RKO (cell line): ENCODE data around the gene RASA3.
"Not testable (repeated sequence)": the region's sequence is repeated elsewhere in the genome, so short reads cannot be mapped to it uniquely, and the experiment has no call there.

Experiments used
- DNase-seq: peaks from one replicate; pipeline ENCODE4 v3.0.0-alpha.2; 2016; ENCODE audit warnings: low spot score

The RASA3 gene

GRCh38 chr13:114101358-114102130 lies 30.9 kb downstream of the RASA3 start:
- DNase-seq = no peak

GRCh38 chr13:114100446-114101357 lies 31.7 kb downstream of the RASA3 start:
- no peak for DNase-seq

- DNase-seq = no peak
Observed at GRCh38 chr13:114099918-114100445, 32.4 kb downstream of the RASA3 start.

GRCh38 chr13:114099191-114099590 lies 33.2 kb downstream of the RASA3 start:
- DNase-seq = peak; percentile 10

- DNase-seq = not testable (repeated sequence)
Observed at GRCh38 chr13:114098689-114099056, 33.8 kb downstream of the RASA3 start.

DNA sequence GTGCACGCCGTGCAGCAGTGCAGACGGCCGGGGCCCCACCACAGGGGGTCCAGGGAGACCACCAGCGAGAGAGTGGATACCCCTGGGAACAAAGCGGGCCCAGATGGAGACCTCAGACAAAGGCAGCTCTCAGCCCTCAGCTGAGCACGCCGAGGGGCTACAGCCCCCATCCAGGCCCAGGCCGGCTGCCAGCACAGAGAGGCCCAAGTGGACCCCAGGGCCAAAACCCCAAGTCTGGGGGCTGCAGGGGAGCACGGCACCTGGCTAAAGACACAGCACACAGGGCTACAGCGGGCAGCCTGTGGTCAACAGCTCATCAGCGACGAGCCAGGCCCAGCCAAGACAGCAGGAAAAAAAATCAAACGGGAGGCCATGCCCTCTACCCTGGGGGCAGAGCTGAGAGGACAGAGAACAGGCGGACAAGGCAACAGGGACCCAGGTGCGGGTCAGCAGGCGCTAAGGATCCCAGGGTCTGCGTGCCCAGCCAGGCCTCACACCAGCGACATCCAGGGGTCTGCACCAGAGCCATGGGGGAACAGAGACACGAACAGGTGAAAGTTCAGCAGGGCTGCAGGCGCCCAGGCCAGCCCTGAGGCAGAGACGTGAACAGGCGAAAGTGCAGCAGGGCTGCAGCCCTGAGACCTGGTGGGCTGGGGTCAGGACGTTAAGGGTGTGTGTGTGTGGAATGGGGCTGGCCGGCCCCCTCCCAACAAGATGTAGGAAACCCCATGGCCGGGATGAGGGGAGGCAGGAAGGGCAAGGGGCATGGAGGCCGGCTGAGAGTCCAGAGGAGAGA lies 34.3 kb downstream of the RASA3 start:
- no peak for DNase-seq

- DNase-seq = no peak
Observed at GRCh38 chr13:114097212-114097892, 35.1 kb downstream of the RASA3 start.

DNA sequence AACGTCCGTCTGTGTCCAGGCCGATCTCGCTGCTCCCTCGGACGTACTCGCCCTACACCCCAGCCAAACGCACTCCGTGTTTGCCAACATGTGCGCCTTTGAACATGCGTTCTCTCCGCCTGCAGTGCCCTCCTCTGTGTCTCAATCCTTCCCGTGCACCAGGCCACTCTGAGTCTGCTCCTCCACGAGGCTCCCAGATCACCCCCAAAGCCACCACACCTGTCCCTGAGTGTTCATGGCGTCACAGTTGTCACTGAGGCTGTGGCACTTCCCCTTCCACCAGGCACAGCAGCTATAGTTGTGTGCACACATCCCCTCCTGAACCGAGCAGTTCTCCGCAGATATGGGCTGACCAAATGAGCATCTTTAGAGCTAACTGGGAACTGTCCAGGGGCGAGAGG lies 35.6 kb downstream of the RASA3 start:
- no peak for DNase-seq

GRCh38 chr13:114096031-114096485 lies 36.4 kb downstream of the RASA3 start:
- DNase-seq = no peak

DNA sequence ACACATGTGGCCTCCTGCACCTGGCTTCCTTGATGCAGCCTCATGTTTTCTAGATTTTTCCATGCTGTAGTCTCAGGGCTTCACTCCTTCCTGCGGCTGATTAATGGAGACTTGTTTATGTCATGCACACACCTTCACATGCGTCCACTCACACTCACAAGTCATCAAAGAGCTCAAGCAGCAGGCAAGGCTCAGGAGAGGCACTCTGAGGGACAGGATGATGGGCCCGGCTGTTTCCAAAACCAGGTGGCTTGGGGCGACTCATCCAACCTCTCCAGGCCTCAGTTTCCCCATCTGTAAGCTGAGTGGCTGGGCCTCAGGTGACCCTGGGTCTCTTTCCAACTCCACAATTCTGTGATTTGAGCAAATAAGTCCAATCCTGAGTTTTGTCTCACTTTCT lies 36.9 kb downstream of the RASA3 start:
- no peak for DNase-seq

- no peak for DNase-seq
Observed at GRCh38 chr13:114093118-114093517, 39.3 kb downstream of the RASA3 start.

DNA sequence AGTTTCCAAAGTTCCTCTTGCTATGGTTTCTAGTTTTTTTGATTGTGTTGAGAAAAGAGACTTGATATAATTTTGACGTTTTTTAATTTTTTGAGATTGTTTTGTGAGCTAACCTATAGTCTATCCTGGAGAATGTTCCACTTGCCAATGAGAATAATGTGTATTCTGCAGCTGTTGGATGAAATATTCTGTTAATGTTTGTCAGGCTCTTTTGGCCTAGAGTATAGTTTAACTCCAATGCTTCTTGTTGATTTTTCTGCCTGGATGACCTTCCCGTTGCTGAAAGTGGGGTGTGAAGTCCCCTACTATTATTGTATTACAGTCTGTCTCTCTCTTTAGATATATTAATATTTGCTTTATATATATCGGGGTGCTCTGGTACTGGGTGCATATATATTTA lies 40.0 kb downstream of the RASA3 start:
- DNase-seq = no peak

DNA sequence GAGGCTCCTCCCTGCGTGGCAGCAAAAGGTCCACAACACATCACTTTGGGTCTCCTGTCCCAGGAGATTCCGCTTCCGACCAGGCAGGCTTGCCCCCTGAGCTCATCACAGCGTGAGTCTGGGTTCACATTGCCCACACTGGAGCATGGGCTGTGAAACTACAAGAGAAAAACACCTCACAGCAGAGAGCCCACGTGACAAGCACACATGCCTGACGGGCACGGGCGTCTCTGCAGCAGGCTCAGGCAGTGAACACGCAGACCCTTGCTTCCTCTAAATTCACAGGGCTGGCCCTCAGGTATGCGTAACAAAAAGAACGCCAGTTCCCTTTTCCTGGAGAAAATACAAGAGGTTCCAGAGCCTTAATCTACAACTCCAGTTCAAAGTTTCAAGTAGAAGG lies 41.9 kb downstream of the RASA3 start:
- no peak for DNase-seq

DNA sequence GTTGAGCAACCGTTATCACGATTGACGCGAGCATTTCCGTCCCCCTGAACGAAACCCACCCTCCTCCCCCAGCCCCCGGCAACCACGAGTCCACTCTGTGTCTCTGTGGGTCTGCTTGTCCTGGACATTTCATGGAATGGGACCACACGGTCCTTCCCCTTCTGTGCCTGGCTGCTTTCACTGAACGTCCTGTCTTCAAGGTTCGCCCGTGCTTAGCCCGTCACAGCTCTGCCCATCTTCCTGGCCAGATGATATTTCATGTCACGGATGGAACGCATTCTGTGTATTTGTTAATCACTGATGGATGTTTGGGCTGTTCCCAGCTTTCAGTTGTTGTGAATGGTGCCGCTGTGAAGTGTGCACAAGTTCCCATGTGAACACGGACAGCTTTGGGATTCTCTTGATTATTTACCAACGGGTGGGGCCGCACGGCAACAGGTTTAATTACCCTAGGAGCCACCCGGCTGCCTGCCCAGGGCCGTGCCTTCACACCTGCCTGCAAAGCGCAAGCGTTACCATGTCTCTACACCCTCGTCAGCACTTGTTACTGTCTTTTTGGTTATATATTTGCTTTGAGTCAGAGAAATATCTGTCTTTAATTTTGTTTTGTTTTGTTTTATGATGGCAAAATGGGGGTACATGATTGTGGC lies 42.5 kb downstream of the RASA3 start:
- no peak for DNase-seq

DNA sequence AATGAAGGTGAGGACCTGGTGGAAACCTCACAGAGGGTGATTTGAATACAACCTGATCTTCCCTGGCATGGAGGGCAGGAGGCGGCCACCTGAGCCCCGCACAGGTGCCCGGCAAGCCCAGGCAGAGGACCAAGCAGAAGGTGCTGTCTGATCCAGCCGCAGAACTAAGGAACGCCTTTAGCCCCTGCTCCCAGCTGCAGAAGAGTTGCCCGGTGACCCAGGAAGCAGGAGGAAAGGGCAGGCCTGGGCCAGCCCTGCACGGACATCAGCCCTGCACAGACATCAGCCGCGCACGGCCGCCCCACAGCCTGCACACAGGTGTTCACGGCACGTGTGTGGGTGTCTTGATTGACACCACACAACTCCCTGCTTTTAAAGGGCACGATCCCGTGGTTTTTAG lies 43.1 kb downstream of the RASA3 start:
- no peak for DNase-seq

DNA sequence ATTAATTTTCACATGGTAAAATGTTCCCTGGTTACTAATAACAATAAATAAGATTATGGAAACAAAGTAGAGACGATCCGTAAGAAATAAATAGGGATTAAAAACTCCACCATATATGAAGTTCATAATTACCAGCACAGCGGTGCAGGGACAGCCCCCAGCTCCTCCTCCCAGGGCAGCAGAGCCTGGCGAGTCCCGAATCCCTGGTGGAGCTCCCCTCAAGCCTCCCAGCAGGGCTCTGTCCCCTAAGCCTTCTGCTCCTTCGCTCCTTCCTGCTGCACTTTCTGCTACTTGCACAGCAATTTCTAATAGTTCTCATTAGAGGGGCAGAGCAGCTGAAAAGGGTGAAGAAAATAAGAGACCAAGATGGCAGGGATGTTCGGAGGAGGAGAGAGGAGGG lies 43.6 kb downstream of the RASA3 start:
- no peak for DNase-seq

- DNase-seq = no peak
Observed at GRCh38 chr13:114088234-114088633, 44.2 kb downstream of the RASA3 start.

- no peak for DNase-seq
Observed at GRCh38 chr13:114087430-114087829, 45.0 kb downstream of the RASA3 start.

DNA sequence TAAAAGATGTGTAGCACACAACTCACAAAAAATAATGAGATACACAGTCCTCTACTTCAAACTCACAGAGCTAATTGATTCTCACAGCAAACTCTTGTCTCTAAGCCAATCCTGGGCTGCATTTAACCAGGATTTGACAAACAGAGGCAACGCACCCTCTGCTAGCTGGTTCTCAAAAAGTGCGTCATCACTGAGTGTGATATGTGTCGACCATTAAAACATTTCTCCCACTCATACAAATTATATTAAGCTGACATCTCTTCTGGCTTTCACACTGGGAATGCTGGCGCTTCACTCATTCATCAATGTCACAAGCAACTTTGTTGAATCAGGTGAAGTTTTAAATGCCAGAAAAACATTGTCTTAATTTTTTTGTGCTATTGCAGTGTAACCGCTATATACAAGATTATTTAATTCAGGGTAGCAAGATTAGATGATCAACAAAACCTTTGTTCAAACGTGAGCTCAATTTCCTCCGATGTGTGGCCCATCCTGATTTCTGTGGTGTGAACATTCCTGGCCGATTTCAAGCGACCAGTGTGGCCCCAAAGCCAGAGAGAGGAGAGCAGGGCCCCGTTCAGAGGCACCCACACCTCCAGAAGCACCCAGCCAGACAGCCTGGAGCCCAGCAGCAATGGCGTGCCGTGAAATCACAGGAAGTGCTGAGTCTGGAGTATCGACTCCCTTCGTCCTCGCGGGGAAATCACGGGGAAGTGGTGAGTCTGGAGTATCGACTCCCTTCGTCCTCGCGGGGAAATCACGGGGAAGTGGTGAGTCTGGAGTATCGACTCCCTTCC lies 49.4 kb downstream of the RASA3 start:
- no peak for DNase-seq
